C4-2B (cell line): ENCODE measurements around the gene PPA2.

Experiments
- ZFX ChIP-seq: fragments of 450-650 bp; IDR thresholded peaks from 2 replicates; pipeline ENCODE4 v1.6.1; 2017
- TF ChIP-seq, protein P1 (sequence below): fragments of 450-650 bp; conservative IDR thresholded peaks from 2 replicates; pipeline ENCODE4 v1.5.1; 2017; ENCODE audit warnings: mild to moderate bottlenecking

DNA sequence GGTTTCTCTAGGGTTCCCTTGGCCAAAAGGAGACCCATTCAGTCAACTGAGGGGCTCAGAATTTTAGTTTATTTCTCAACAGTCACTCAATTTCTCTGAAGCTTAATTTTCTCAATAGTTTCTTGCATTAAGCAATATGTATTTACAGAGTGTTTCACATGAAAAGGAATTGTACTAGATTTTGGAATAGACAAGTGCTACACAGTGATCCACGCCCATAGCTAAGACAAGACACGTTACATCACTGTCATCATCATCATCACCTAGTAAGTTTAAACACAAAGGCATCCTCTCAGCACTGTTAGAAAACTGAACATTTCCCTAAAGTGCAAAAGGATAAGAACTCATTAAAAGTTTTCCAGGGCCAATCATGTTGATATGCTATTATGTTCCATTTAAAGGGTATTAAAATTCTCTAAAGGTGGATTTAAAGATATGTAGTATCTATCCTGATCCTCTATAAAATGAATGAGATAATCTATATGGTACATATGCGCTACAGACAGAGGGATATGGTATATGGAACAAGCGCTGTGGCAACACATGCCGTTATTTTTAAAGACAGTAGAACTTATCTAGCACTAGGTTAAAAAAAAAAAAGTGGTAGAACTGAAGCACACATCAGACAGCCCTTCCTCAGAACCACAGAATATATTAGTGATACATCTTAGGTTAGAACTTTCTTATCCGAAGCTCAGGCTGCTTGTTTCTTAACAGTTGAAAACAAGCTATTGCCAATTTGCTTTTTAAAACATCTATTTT lies 12.1 kb downstream of the PPA2 start:
- TF ChIP-seq, protein P1, sequence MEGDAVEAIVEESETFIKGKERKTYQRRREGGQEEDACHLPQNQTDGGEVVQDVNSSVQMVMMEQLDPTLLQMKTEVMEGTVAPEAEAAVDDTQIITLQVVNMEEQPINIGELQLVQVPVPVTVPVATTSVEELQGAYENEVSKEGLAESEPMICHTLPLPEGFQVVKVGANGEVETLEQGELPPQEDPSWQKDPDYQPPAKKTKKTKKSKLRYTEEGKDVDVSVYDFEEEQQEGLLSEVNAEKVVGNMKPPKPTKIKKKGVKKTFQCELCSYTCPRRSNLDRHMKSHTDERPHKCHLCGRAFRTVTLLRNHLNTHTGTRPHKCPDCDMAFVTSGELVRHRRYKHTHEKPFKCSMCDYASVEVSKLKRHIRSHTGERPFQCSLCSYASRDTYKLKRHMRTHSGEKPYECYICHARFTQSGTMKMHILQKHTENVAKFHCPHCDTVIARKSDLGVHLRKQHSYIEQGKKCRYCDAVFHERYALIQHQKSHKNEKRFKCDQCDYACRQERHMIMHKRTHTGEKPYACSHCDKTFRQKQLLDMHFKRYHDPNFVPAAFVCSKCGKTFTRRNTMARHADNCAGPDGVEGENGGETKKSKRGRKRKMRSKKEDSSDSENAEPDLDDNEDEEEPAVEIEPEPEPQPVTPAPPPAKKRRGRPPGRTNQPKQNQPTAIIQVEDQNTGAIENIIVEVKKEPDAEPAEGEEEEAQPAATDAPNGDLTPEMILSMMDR = no peak
- no peak for TF ChIP-seq ZFX
